Adipocyte (in vitro differentiated cells): ENCODE measurements around the gene TUBB1.

Experiments used
- DNase-seq: peaks from one replicate; pipeline ENCODE4 v3.0.0-alpha.2; 2015; ENCODE audit warnings: low read depth
- H3K27me3 ChIP-seq: replicated peaks from 2 replicates; pipeline ENCODE4 v1.7.0; 2013; ENCODE audit warnings: mild to moderate bottlenecking, low read length, moderate library complexity; ENCODE audit not compliant: control insufficient read depth, insufficient read depth
- H3K36me3 ChIP-seq: 2 replicates; pipeline ENCODE4 v1.7.0; 2013; ENCODE audit warnings: low read length, mild to moderate bottlenecking, moderate library complexity; ENCODE audit not compliant: control insufficient read depth, insufficient read depth, severe bottlenecking
- H3K4me1 ChIP-seq: 2 replicates; pipeline ENCODE4 v1.7.0; 2013; ENCODE audit warnings: mild to moderate bottlenecking, low read length, moderate library complexity; ENCODE audit not compliant: control insufficient read depth, insufficient read depth
- H3K4me3 ChIP-seq: 2 replicates; pipeline ENCODE4 v1.7.0; 2013; ENCODE audit warnings: mild to moderate bottlenecking, low read length, moderate library complexity
- H3K9ac ChIP-seq: 2 replicates; pipeline ENCODE4 v1.7.0; 2013; ENCODE audit warnings: mild to moderate bottlenecking, low read length, moderate library complexity
- H3K9me3 ChIP-seq: 2 replicates; pipeline ENCODE4 v1.7.0; 2013; ENCODE audit warnings: mild to moderate bottlenecking, low read length, moderate library complexity; ENCODE audit not compliant: control insufficient read depth

TUBB1 gene

GRCh38 chr20:59001068-59001448, 18.2 kb upstream of the TUBB1 start:
- Histone ChIP-seq H3K9me3 (no peaks in the 10 kb centered on the region), H3K4me3 (no peak overlapping the region), H3K27me3 (no peaks in the 10 kb centered on the region), H3K4me1 (peaks cover 10% of the 10 kb centered on the region), H3K36me3 (peaks cover 33% of the 10 kb centered on the region), H3K9ac (no peak overlapping the region)
- DNase-seq = no peak

DNA sequence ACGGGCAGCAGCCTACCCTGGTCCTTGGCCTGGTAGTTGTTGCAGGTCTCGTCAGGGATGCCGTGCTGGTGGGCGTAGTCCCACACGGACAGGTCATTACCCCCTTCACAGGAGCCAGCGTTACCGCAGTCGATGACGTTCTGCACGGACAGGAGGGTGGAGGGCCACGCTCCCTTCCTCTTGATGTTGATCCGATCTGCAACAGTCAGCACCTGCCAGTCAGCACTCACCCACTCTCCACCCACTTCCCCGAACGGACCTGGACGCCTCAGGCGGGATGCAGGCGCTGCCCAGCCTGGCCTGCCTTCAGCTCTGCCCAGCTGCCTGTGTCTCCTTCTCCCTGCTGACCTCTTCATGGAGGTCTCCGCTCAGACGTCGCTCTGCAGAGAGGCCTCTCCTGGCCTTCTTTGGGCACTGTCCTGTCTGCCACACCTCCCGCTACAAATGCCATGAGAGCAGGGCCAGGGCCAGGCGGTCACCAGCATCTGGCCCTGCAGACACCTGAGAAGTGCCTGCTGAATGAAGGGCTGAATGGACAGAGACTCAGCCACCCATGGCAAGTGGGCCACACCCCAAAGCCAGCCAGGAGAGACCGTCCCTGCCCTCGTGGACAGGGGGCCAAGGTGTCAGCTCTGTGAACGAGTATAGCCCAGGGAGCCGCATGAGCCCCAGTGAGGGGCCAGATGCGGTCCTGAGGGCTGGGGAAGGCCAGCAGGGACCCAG, 17.6 kb upstream of the TUBB1 start:
- Histone ChIP-seq H3K4me1 (peaks cover 15% of the 10 kb centered on the region), H3K9me3 (no peaks in the 10 kb centered on the region), H3K27me3 (no peaks in the 10 kb centered on the region), H3K4me3 (no peak overlapping the region), H3K9ac (no peak overlapping the region), H3K36me3 (peaks cover 28% of the 10 kb centered on the region)
- no peak for DNase-seq

GRCh38 chr20:59002388-59002787, 16.8 kb upstream of the TUBB1 start:
- Histone ChIP-seq H3K4me3 (no peak overlapping the region), H3K36me3 (peaks cover 20% of the 10 kb centered on the region), H3K9ac (no peak overlapping the region), H3K9me3 (no peaks in the 10 kb centered on the region), H3K27me3 (no peaks in the 10 kb centered on the region), H3K4me1 (peaks cover 15% of the 10 kb centered on the region)
- DNase-seq = no peak

DNA sequence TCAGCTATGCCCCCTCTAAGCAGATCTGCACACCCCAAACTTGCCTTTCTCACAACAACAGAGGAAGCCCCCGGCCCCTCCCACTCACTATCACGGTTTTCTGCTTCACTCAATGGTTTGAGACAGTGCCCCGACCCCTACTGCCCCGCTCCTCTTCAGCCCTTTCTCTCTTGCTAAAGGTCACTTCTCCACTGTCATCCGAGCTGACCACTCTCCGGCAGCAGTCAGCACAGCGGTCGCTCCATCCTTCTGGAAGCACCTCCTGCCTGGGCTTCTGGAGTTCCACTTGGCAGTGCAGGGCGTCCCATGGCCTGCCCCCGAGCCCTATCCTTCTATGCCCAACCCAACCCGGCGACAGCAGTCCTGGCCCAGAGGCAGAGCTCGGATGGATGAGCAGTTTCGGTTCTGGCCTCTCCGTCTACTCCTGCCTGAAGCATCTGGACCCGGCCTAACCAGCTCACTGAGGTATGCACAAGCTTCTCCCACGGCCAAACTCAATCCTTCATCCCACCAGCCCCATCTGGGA, 16.3 kb upstream of the TUBB1 start:
- no peaks in the 10 kb centered on the region for H3K27me3 ChIP-seq
- H3K9me3 ChIP-seq = no peaks in the 10 kb centered on the region
- H3K36me3 ChIP-seq = peaks cover 15% of the 10 kb centered on the region
- DNase-seq = no peak
- no peak overlapping the region for H3K4me3 ChIP-seq
- peaks cover 15% of the 10 kb centered on the region for H3K4me1 ChIP-seq
- no peak overlapping the region for H3K9ac ChIP-seq

GRCh38 chr20:59003836-59004492, 15.3 kb upstream of the TUBB1 start:
- Histone ChIP-seq H3K9me3 (no peaks in the 10 kb centered on the region), H3K9ac (no peak overlapping the region), H3K4me1 (peaks cover 15% of the 10 kb centered on the region), H3K36me3 (peaks cover 12% of the 10 kb centered on the region), H3K4me3 (no peak overlapping the region), H3K27me3 (no peaks in the 10 kb centered on the region)
- DNase-seq = no peak

DNA sequence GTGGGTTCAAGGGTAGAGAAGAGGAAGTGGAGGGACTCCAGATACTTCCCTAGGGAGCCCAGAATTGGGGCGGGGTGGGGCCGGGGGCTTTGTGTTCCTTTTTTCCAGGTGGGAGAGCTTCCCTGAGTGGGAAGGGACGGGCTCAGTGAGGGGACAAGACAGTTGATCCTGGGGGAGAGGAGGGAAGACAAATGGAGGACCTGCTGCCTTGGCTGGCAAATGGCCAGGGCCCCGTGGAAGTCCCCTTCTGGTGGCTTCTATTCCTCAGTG, 14.8 kb upstream of the TUBB1 start:
- H3K9me3 ChIP-seq = no peaks in the 10 kb centered on the region
- H3K4me1 ChIP-seq = peaks cover 15% of the 10 kb centered on the region
- H3K4me3 ChIP-seq = no peak overlapping the region
- no peaks in the 10 kb centered on the region for H3K27me3 ChIP-seq
- peaks cover 8% of the 10 kb centered on the region for H3K36me3 ChIP-seq
- DNase-seq = no peak
- H3K9ac ChIP-seq = no peak overlapping the region

GRCh38 chr20:59004763-59005522, 14.3 kb upstream of the TUBB1 start:
- no peaks in the 10 kb centered on the region for H3K27me3 ChIP-seq
- H3K4me3 ChIP-seq = peak overlapping the region; percentile 88
- H3K9me3 ChIP-seq = no peaks in the 10 kb centered on the region
- H3K4me1 ChIP-seq = peaks cover 15% of the 10 kb centered on the region
- no peak overlapping the region for H3K9ac ChIP-seq
- peaks cover 7% of the 10 kb centered on the region for H3K36me3 ChIP-seq
- DNase-seq = no peak

DNA sequence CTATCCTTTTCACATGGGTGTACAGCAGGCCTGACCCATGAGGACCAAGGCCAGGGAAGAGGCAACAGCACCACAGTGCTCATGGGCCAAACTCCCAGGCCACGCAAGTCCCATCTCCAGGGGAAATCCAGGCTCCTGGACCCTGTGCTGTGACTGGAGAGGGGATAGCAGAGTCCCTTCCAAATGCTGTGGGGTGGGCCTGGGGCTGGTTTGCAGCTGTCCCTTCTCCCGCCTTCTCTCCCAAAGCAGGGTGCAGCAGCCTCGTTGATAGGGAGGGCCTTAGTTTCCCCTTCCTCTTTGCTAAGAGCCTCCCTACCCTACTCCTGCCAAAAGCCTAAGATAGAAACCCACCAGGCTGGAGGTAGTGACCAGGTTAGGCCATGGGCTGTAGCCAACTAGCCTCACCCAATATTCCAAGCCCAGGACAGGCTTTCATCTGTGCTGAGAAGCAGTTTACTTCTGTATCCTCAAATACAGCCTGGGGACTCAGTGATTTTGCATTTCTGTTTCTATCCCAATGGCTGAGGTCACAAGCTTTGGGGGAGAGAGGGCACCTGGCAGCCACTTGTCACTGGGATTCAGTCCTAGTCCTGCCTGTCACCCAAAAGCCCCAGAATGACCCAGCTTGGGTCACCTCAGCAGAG, 13.6 kb upstream of the TUBB1 start:
- no peak for DNase-seq
- Histone ChIP-seq H3K27me3 (no peaks in the 10 kb centered on the region), H3K9me3 (no peaks in the 10 kb centered on the region), H3K9ac (peak overlapping the region; percentile 92), H3K36me3 (peaks cover 7% of the 10 kb centered on the region), H3K4me1 (peaks cover 15% of the 10 kb centered on the region), H3K4me3 (peak overlapping the region; percentile 88)

- H3K9ac ChIP-seq = peak overlapping the region; percentile 92
- no peaks in the 10 kb centered on the region for H3K27me3 ChIP-seq
- H3K4me3 ChIP-seq = peak overlapping the region; percentile 88
- no peak for DNase-seq
- H3K4me1 ChIP-seq = peaks cover 17% of the 10 kb centered on the region
- no peaks in the 10 kb centered on the region for H3K9me3 ChIP-seq
- peaks cover 2% of the 10 kb centered on the region for H3K36me3 ChIP-seq
Observed at GRCh38 chr20:59006167-59006863, 12.9 kb upstream of the TUBB1 start.

- Histone ChIP-seq H3K4me1 (peaks cover 19% of the 10 kb centered on the region), H3K27me3 (no peaks in the 10 kb centered on the region), H3K9me3 (no peaks in the 10 kb centered on the region), H3K36me3 (no peaks in the 10 kb centered on the region), H3K9ac (peak within 1 kb of the TSS; percentile 92), H3K4me3 (peak within 1 kb of the TSS; percentile 88)
- peak; percentile 72 for DNase-seq
Observed at GRCh38 chr20:59006864-59007664, 12.2 kb upstream of the TUBB1 start, which contains the start of gene CTSZ. Gene CTSZ (minus strand): TSS chr20:59007254. CDS start chr20:59007128, 126 bp downstream.
